K562 (cell line): ENCODE results near the gene TMX4. TPM values are rescaled to one million over a fixed set of nuclear protein-coding genes. Genes with fewer than 3 reads are reported as not detected.

Experiments
- BDP1 ChIP-seq: IDR thresholded peaks from 3 replicates; pipeline ENCODE4 v1.6.1; 2011; ENCODE audit not compliant: insufficient read length, insufficient read depth
- ETV6 ChIP-seq, 3 experiments: fragments of 150-350 bp in 1 of 3; sonication (generic) in 1 of 3; formaldehyde crosslinking in 1 of 3; IDR thresholded peaks; 2 replicates each; pipeline versions ENCODE4 v1.6.1 to v1.8.0; 2014 to 2022; ENCODE audit warnings: borderline replicate concordance in 2 of 3, low read depth in 2 of 3, antibody characterized with exemption in 1 of 3, low read length in 1 of 3, mild to moderate bottlenecking in 1 of 3, missing genetic modification reagents in 1 of 3
- HEY1 ChIP-seq: fragments of 250-450 bp; sonication (Bioruptor Pico); IDR thresholded peaks from 2 replicates; pipeline ENCODE4 v1.5.0; 2020; ENCODE audit warnings: mild to moderate bottlenecking, moderate library complexity, borderline replicate concordance
- NR1H2 ChIP-seq: sonication (generic); formaldehyde crosslinking; IDR thresholded peaks from 2 replicates; pipeline ENCODE4 v1.4.0; 2020; ENCODE audit warnings: mild to moderate bottlenecking, missing genetic modification reagents
- SRSF1 ChIP-seq: fragments of 200-400 bp; formaldehyde crosslinking; IDR thresholded peaks from 2 replicates; pipeline ENCODE4 v1.6.1; 2017; ENCODE audit warnings: mild to moderate bottlenecking, low read depth, low read length, moderate library complexity
- SRSF7 ChIP-seq: fragments of 200-400 bp; formaldehyde crosslinking; optimal IDR thresholded peaks from 2 replicates; pipeline ENCODE3; 2017; ENCODE audit warnings: mild to moderate bottlenecking, low read depth, low read length
- TBL1XR1 ChIP-seq, 2 experiments: IDR thresholded peaks; 2 replicates each; pipeline ENCODE4 v1.6.1; 2012; ENCODE audit warnings: improper control_type of control experiment in 2 of 2, low read length in 2 of 2, mild to moderate bottlenecking in 1 of 2
- THRAP3 ChIP-seq: fragments of 450-650 bp; IDR thresholded peaks from 2 replicates; pipeline ENCODE4 v1.6.1; 2016; ENCODE audit warnings: mild to moderate bottlenecking, inconsistent platforms, borderline replicate concordance
- ZNF212 ChIP-seq: fragments of 450-650 bp; formaldehyde crosslinking; IDR thresholded peaks from 2 replicates; pipeline ENCODE4 v1.4.0; 2020; ENCODE audit warnings: mild to moderate bottlenecking
- ZNF24 ChIP-seq: fragments of 450-650 bp; IDR thresholded peaks from 2 replicates; pipeline ENCODE4 v1.6.1; 2016
- ZNF347 ChIP-seq: fragments of 450-650 bp; formaldehyde crosslinking; IDR thresholded peaks from 2 replicates; pipeline ENCODE4 v1.4.0; 2020; ENCODE audit warnings: low read depth, mild to moderate bottlenecking, moderate library complexity
- ZNF57 ChIP-seq: fragments of 450-650 bp; formaldehyde crosslinking; IDR thresholded peaks from 2 replicates; pipeline ENCODE4 v1.4.0; 2020; ENCODE audit warnings: mild to moderate bottlenecking, moderate library complexity
- ZNF780A ChIP-seq: fragments of 250-450 bp; sonication (Bioruptor Pico); IDR thresholded peaks from 2 replicates; pipeline ENCODE4 v1.5.0; 2021; ENCODE audit warnings: mild to moderate bottlenecking
- polyA plus RNA-seq, 8 experiments: library from polyadenylated mRNA; depleted of rRNA in 4 of 8; stranded (reverse) in 5 of 8; unstranded in 3 of 8; fragments of >200 nt; fragmentation: Nextera tagmentation in 2 of 8; fragmentation: Illumina TruSeq in 1 of 8; extraction: Ambion mirVana in 2 of 8; extraction: Trizol in 1 of 8; gene quantifications; 2 replicates each; pipeline versions ENCODE4 v1.2.1 to v1.2.3, GENCODE V29; 2011 to 2014; ENCODE audit warnings: inconsistent platforms in 1 of 8, missing spikeins in 1 of 8
- total RNA-seq, 7 experiments: library from RNA; depleted of rRNA in 6 of 7; stranded (reverse); fragments of >200 nt in 6 of 7; fragmentation: Illumina TruSeq in 2 of 7; extraction: Trizol in 2 of 7; gene quantifications; 2 replicates each; pipeline versions ENCODE4 v1.2.1 to v1.2.3, GENCODE V29; 2011 to 2021; ENCODE audit warnings: low replicate concordance in 1 of 7
- TF ChIP-seq, protein P1 (sequence below), 3 experiments: IDR thresholded peaks in 2 of 3; conservative IDR thresholded peaks in 1 of 3; 2 replicates each; pipeline ENCODE4 v1.5.1; 2011 to 2012; ENCODE audit warnings: low read length in 3 of 3, mild to moderate bottlenecking in 3 of 3, control low read depth in 2 of 3, improper control_type of control experiment in 1 of 3, inconsistent platforms in 1 of 3, low read depth in 1 of 3, mixed read lengths in 1 of 3, moderate library complexity in 1 of 3; ENCODE audit not compliant: insufficient read depth in 2 of 3
- TF ChIP-seq, protein P2 (sequence below): IDR thresholded peaks from 2 replicates; pipeline ENCODE4 v1.6.1; 2014; ENCODE audit warnings: antibody characterized with exemption
- TF ChIP-seq, protein P3 (sequence below): sonication (generic); formaldehyde crosslinking; IDR thresholded peaks from 2 replicates; pipeline ENCODE4 v1.8.0; 2022; ENCODE audit warnings: mild to moderate bottlenecking, missing genetic modification reagents
- TF ChIP-seq, protein P4 (sequence below): fragments of 250-450 bp; sonication (Bioruptor Pico); IDR thresholded peaks from 2 replicates; pipeline ENCODE4 v1.5.0; 2022; ENCODE audit warnings: mild to moderate bottlenecking

TMX4 gene
- total and polyA plus RNA-seq, 9 of the 15 experiments (the other 6 are each of a cell fraction or from before 2014, with no cell fraction given), result 4.4 to 19.3 (median 10.8) TPM

DNA sequence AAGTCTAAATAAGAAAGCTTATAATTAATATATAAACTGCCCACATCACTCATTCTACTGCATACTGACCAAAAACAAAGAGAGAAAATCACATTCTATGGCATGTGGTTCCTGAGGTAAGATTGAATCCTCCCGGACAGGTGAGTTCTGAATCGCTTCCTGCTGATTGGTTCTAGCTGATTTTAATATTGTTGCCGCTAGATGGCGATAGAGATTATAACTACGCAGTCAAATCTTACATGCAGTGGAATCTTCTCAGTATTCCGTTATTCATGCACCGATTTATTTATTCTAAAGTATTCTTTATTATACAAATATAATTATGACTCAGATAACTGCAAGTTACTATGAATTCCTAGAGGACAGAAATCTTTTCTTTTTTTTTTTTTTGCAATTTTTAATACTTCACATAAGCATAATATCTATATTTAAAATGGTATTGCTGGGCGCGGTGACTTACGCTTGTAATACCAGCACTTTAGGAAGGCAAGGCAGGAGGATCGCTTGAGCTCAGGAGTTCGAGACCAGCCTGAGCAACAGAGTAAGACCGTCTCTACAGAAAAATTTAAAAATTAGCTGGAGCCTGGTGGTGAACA, 24.2 kb upstream of the TMX4 start (continued):
- TF ChIP-seq ZNF212 (CRISPR knock-in tag) (no peak), HEY1 (CRISPR knock-in tag) (no peak), BDP1 (no peak), TBL1XR1 (IDR thresholded peaks at IDR 0.05; ENCODE audit: low read length in 2 of 2) (no peak), ETV6 (IDR thresholded peaks at IDR 0.05; ENCODE audit: borderline replicate concordance in 1 of 2, low read depth in 2 of 2, low read length in 1 of 2) (no peak), ETV6 (CRISPR knock-in tag; IDR thresholded peaks at IDR 0.05; ENCODE audit: borderline replicate concordance) (no peak), ZNF24 (no peak), NR1H2 (CRISPR knock-in tag) (no peak), ZNF57 (no peak), SRSF1 (no peak), ZNF347 (CRISPR knock-in tag) (no peak), SRSF7 (no peak), ZNF780A (no peak), THRAP3 (no peak)
- TF ChIP-seq, protein P1, sequence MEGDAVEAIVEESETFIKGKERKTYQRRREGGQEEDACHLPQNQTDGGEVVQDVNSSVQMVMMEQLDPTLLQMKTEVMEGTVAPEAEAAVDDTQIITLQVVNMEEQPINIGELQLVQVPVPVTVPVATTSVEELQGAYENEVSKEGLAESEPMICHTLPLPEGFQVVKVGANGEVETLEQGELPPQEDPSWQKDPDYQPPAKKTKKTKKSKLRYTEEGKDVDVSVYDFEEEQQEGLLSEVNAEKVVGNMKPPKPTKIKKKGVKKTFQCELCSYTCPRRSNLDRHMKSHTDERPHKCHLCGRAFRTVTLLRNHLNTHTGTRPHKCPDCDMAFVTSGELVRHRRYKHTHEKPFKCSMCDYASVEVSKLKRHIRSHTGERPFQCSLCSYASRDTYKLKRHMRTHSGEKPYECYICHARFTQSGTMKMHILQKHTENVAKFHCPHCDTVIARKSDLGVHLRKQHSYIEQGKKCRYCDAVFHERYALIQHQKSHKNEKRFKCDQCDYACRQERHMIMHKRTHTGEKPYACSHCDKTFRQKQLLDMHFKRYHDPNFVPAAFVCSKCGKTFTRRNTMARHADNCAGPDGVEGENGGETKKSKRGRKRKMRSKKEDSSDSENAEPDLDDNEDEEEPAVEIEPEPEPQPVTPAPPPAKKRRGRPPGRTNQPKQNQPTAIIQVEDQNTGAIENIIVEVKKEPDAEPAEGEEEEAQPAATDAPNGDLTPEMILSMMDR (IDR thresholded peaks at IDR 0.05 in 2 of 3, conservative IDR thresholded peaks at IDR 0.05 in 1 of 3; ENCODE audit: insufficient read depth in 2 of 3, low read depth in 1 of 3, low read length in 3 of 3), result peak; percentile 16 to 59 (median 28); a peak in 3 of 6 replicates
- TF ChIP-seq, protein P2, sequence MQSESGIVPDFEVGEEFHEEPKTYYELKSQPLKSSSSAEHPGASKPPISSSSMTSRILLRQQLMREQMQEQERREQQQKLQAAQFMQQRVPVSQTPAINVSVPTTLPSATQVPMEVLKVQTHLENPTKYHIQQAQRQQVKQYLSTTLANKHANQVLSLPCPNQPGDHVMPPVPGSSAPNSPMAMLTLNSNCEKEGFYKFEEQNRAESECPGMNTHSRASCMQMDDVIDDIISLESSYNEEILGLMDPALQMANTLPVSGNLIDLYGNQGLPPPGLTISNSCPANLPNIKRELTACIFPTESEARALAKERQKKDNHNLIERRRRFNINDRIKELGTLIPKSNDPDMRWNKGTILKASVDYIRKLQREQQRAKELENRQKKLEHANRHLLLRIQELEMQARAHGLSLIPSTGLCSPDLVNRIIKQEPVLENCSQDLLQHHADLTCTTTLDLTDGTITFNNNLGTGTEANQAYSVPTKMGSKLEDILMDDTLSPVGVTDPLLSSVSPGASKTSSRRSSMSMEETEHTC, result no peak
- TF ChIP-seq, protein P3, sequence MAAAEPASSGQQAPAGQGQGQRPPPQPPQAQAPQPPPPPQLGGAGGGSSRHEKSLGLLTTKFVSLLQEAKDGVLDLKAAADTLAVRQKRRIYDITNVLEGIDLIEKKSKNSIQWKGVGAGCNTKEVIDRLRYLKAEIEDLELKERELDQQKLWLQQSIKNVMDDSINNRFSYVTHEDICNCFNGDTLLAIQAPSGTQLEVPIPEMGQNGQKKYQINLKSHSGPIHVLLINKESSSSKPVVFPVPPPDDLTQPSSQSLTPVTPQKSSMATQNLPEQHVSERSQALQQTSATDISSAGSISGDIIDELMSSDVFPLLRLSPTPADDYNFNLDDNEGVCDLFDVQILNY (CRISPR knock-in tag), result no peak
- TF ChIP-seq, protein P4, sequence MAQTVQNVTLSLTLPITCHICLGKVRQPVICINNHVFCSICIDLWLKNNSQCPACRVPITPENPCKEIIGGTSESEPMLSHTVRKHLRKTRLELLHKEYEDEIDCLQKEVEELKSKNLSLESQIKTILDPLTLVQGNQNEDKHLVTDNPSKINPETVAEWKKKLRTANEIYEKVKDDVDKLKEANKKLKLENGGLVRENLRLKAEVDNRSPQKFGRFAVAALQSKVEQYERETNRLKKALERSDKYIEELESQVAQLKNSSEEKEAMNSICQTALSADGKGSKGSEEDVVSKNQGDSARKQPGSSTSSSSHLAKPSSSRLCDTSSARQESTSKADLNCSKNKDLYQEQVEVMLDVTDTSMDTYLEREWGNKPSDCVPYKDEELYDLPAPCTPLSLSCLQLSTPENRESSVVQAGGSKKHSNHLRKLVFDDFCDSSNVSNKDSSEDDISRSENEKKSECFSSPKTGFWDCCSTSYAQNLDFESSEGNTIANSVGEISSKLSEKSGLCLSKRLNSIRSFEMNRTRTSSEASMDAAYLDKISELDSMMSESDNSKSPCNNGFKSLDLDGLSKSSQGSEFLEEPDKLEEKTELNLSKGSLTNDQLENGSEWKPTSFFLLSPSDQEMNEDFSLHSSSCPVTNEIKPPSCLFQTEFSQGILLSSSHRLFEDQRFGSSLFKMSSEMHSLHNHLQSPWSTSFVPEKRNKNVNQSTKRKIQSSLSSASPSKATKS (CRISPR knock-in tag), result no peak
